A673 (cell line): ENCODE measurements around the gene EIF4G1.

ENCODE experiments used
- CTCF ChIP-seq: fragments of 300-800, 200-600 bp; sonication (generic); conservative IDR thresholded peaks from 2 replicates; pipeline ENCODE4 v1.5.1; 2017; ENCODE audit warnings: low read depth, mild to moderate bottlenecking, antibody characterized with exemption, low read length, moderate library complexity, mixed read lengths
- EZH2 ChIP-seq: fragments of 200-600 bp; sonication (generic); IDR thresholded peaks from 2 replicates; pipeline ENCODE4 v1.6.1; 2017; ENCODE audit warnings: borderline replicate concordance, low read depth, mild to moderate bottlenecking, mixed read lengths, antibody characterized with exemption, low read length; ENCODE audit not compliant: poor library complexity, severe bottlenecking

DNA sequence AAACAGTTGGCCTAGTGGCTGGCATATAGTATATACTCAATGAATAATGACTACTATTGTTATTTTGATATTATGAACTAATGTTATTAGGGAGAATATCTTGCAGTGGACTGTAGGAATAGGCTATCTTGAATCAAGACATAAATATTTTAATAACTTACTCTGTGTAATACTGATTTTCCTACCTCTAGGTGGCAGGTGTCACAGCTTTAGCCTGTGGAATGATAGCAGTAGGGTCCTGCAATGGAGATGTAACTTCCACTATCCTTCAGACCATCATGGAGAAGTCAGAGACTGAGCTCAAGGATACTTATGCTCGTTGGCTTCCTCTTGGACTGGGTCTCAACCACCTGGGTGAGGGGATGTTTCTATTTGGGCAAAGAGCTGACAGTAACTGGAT lies 8.8 kb upstream of the EIF4G1 start:
- TF ChIP-seq CTCF (peak; percentile 49), EZH2 (no peak)
